ENCODE results near the gene PARP1.

Gene PARP1

GRCh38 chr1:226373376-226373775 is 34.5 kb downstream of the PARP1 start:
- TF ChIP-seq CTCF (IDR thresholded peaks at IDR 0.05; ENCODE audit: low read depth, low read length, missing control alignments) = no peak
- in situ Hi-C loops (cut with HindIII; ENCODE audit: low sequenced_read_pairs) = no loop called here
- no peak for DNase-seq (ENCODE audit: low read depth)
- H3K4me3 ChIP-seq (ENCODE audit: low read depth, low read length) = no peak overlapping the region

GRCh38 chr1:226372885-226373284 is 35.0 kb downstream of the PARP1 start:
- no peak overlapping the region for H3K4me3 ChIP-seq (ENCODE audit: low read depth, low read length)
- DNase-seq (ENCODE audit: low read depth) = no peak
- in situ Hi-C loops (cut with HindIII; ENCODE audit: low sequenced_read_pairs) = no loop called here
- TF ChIP-seq CTCF (IDR thresholded peaks at IDR 0.05; ENCODE audit: low read depth, low read length, missing control alignments) = no peak

- H3K4me3 ChIP-seq (ENCODE audit: low read depth, low read length) = no peak overlapping the region
- DNase-seq (ENCODE audit: low read depth) = no peak
- TF ChIP-seq CTCF (IDR thresholded peaks at IDR 0.05; ENCODE audit: low read depth, low read length, missing control alignments) = no peak
- in situ Hi-C loops (cut with HindIII; ENCODE audit: low sequenced_read_pairs) = no loop called here
Observed at GRCh38 chr1:226371866-226372490, 35.9 kb downstream of the PARP1 start.

- TF ChIP-seq CTCF (IDR thresholded peaks at IDR 0.05; ENCODE audit: low read depth, low read length, missing control alignments) = no peak
- in situ Hi-C loops (cut with HindIII; ENCODE audit: low sequenced_read_pairs) = no loop called here
- no peak overlapping the region for H3K4me3 ChIP-seq (ENCODE audit: low read depth, low read length)
- no peak for DNase-seq (ENCODE audit: low read depth)
Observed at GRCh38 chr1:226371027-226371694, 36.7 kb downstream of the PARP1 start.

GRCh38 chr1:226370144-226370923 is 37.6 kb downstream of the PARP1 start:
- in situ Hi-C loops (cut with HindIII; ENCODE audit: low sequenced_read_pairs) = no loop called here
- H3K4me3 ChIP-seq (ENCODE audit: low read depth, low read length) = no peak overlapping the region
- TF ChIP-seq CTCF (IDR thresholded peaks at IDR 0.05; ENCODE audit: low read depth, low read length, missing control alignments) = no peak
- DNase-seq (ENCODE audit: low read depth) = no peak

- no peak overlapping the region for H3K4me3 ChIP-seq (ENCODE audit: low read depth, low read length)
- in situ Hi-C loops (cut with HindIII; ENCODE audit: low sequenced_read_pairs) = no loop called here
- DNase-seq (ENCODE audit: low read depth) = no peak
- no peak for TF ChIP-seq CTCF (IDR thresholded peaks at IDR 0.05; ENCODE audit: low read depth, low read length, missing control alignments)
Observed at GRCh38 chr1:226369110-226369509, 38.8 kb downstream of the PARP1 start.

Data from astrocyte of the cerebellum (primary cell).